Measurements from ENCODE around the gene CREB3L1. TPM values are rescaled to one million over a fixed set of nuclear protein-coding genes. Genes with fewer than 3 reads are reported as not detected.

CREB3L1 gene
- total RNA-seq, 1 donor from 2014 or later: not detected

DNA sequence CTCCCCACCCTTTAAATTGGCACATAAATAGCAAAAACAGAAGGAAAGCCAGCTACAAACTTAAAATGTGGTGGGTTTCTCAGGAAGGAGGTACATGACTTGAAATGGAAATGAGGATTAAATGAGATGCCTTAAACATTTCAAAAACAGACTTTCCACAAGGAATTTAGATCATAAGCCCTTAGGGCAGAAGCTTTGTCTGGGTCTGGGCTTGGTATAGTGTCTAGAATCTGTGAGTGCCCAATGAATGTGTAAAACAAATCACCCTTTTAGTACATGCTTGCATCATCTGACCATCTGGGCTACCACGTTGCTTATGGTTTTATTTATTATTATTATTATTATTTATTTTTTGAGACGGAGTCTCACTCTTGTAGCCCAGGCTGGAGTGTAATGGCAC, 37.1 kb upstream of the CREB3L1 start:
- no peaks in the 10 kb centered on the region for H3K36me3 Mint-ChIP-seq (ENCODE audit: low read depth)
- peaks cover under 1% of the 10 kb centered on the region for H3K9me3 Mint-ChIP-seq
- TF ChIP-seq CTCF (IDR thresholded peaks at IDR 0.05): no peak
- CTCF ChIA-PET: interaction anchor here (0.7 to 6.4 kb wide), 5 partner anchors 57 to 378 kb away, joined by 3 to 119 read pairs (median 5); no protein-coding TSS in a partner anchor
- H3K27ac Mint-ChIP-seq: no peak overlapping the region
- DNase-seq (no peak), ATAC-seq (ENCODE audit: low read depth) (no peak)
- no peak overlapping the region for H3K4me3 Mint-ChIP-seq
- peaks cover 37% of the 10 kb centered on the region for H3K27me3 Mint-ChIP-seq
- intact Hi-C loops (cut with micrococcal nuclease): no loop called here
- H3K4me1 Mint-ChIP-seq: peaks cover 32% of the 10 kb centered on the region
- POLR2A ChIA-PET: no interaction called here

DNA sequence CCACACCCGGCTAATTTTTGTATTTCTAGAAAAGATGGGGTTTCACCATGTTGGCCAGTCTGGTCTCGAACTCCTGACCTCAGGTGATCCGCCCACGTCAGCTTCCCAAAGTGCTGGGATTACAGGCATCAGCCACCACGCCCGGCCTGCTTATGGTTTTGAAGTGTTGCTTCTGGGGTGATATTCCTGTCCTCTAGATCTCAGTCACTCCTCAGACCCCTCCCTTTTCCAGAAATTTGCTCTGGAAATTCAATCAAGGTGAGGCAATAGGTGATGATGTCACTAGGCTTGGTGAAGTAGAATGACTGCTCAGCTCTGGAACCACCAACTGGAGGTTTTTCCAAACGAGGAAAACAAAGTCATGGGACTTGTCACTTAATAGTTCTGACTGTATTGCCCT, 36.6 kb upstream of the CREB3L1 start:
- ATAC-seq (ENCODE audit: low read depth): no peak
- Mint-ChIP-seq H3K4me1 (peaks cover 32% of the 10 kb centered on the region), H3K36me3 (ENCODE audit: low read depth) (no peaks in the 10 kb centered on the region), H3K27ac (no peak overlapping the region), H3K27me3 (peaks cover 36% of the 10 kb centered on the region), H3K9me3 (no peaks in the 10 kb centered on the region), H3K4me3 (no peak overlapping the region)
- intact Hi-C loops (cut with micrococcal nuclease): no loop called here
- CTCF ChIA-PET: interaction anchor here (0.7 to 6.4 kb wide), 3 partner anchors 56 to 76 kb away, joined by 3 to 119 read pairs (median 38); no protein-coding TSS in a partner anchor
- DNase-seq: no peak
- no peak for TF ChIP-seq CTCF (IDR thresholded peaks at IDR 0.05)
- POLR2A ChIA-PET: no interaction called here

DNA sequence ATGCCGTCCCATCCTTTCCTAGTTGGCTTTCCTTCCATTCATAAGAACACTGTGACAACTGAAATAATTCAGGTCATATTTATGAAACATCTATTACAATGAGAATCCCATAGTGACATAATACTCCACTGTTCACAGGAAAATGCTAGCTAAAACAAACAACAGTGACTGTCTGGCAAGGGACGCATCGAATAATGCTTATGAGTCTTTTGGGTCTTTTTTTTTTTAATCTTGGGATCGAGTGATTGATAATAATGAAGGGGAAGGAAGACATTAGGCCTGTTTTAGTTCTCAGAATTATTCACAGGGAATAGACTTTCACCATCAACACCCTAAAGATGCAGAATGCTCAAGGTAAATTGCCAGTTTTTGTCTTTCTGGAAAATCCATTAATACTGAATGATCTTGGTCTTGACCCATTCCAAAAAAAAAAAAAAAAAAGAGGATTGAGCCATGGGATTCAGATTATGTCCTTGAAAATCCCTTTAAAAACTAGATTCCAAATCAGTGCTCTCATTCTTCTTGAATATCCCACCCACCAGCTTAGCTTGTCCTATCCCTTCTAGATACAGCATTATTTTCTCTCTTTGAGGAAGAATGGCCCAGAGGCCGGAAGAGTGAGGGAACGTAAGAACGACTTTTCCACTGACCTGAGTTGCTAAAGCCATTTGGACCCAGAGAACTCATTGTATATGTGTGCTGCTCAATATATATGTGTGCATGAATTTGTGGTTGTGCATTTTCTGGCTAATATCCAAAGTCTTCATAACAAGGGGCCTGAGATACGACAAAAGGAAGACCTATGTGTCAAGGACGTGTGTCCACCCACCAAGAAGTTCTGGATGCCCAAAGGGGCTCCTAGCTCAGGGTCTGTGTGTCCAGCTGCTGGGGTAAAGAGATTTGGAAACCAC, 35.2 kb upstream of the CREB3L1 start:
- no peaks in the 10 kb centered on the region for H3K9me3 Mint-ChIP-seq
- CTCF ChIA-PET: interaction anchor here (1.3 to 6.4 kb wide), 3 partner anchors 68 to 278 kb away, joined by 3 to 119 read pairs (median 10); no protein-coding TSS in a partner anchor

GRCh38 chr11:46242952-46243795, 34.3 kb upstream of the CREB3L1 start:
- POLR2A ChIA-PET: interaction anchor here (0.6 to 1.2 kb wide), 6 partner anchors 54 to 971 kb away, joined by 3 to 6 read pairs (median 4); partner anchors contain the start of gene PHF21A
- ATAC-seq (ENCODE audit: low read depth) (peak; percentile 85), DNase-seq (peak; percentile 89)
- CTCF ChIA-PET: interaction anchor here (0.6 to 6.4 kb wide), 4 partner anchors 67 to 279 kb away, joined by 3 to 119 read pairs (median 6); no protein-coding TSS in a partner anchor
- H3K4me1 Mint-ChIP-seq: peaks cover 21% of the 10 kb centered on the region
- intact Hi-C loops (cut with micrococcal nuclease): loop anchor here (1.0 kb wide), 1 partner anchor 124 kb away; no protein-coding TSS in a partner anchor
- no peak for TF ChIP-seq CTCF (IDR thresholded peaks at IDR 0.05)
- no peaks in the 10 kb centered on the region for H3K9me3 Mint-ChIP-seq
- no peaks in the 10 kb centered on the region for H3K36me3 Mint-ChIP-seq (ENCODE audit: low read depth)
- peak overlapping the region; percentile 56 for H3K27ac Mint-ChIP-seq
- H3K27me3 Mint-ChIP-seq: peaks cover 27% of the 10 kb centered on the region
- H3K4me3 Mint-ChIP-seq: peak overlapping the region; percentile 86

More for the DNA sequence above, 35.2 kb upstream of the CREB3L1 start:
- H3K4me1 Mint-ChIP-seq: peaks cover 26% of the 10 kb centered on the region
- no peak for DNase-seq
- intact Hi-C loops (cut with micrococcal nuclease): no loop called here
- H3K36me3 Mint-ChIP-seq (ENCODE audit: low read depth): no peaks in the 10 kb centered on the region
- H3K27me3 Mint-ChIP-seq: peaks cover 27% of the 10 kb centered on the region
- H3K4me3 Mint-ChIP-seq: peak overlapping the region; percentile 86
- POLR2A ChIA-PET: interaction anchor here (0.9 to 1.2 kb wide), 3 partner anchors 62 to 972 kb away, joined by 3 to 4 read pairs (median 4); no protein-coding TSS in a partner anchor
- peak overlapping the region; percentile 56 for H3K27ac Mint-ChIP-seq
- TF ChIP-seq CTCF (IDR thresholded peaks at IDR 0.05): no peak
- no peak for ATAC-seq (ENCODE audit: low read depth)
